Lower lobe of right lung (tissue), 2 donors: ENCODE results near the gene BGN. TPM values are rescaled to one million over a fixed set of nuclear protein-coding genes. Genes with fewer than 3 reads are reported as not detected.

ENCODE experiments used
- ATAC-seq, 2 donors: fragments of 200-7000 bp; cut with Tn5 transposase; one replicate each; pipeline ENCODE4 v1.9.1; 2020 to 2022; ENCODE audit warnings: mild to moderate bottlenecking in 2 of 2, moderate library complexity in 2 of 2
- DNase-seq: peaks from one replicate; pipeline ENCODE4 v3.0.0-alpha.2; 2020
- H3K27ac ChIP-seq: fragments of 200-600 bp; one replicate; pipeline ENCODE4 v1.8.0; 2022
- H3K27me3 ChIP-seq: fragments of 200-600 bp; one replicate; pipeline ENCODE4 v1.8.0; 2022; ENCODE audit warnings: low read depth
- H3K36me3 ChIP-seq: fragments of 200-600 bp; one replicate; pipeline ENCODE4 v1.8.0; 2022; ENCODE audit warnings: mild to moderate bottlenecking
- H3K4me1 ChIP-seq: fragments of 200-600 bp; one replicate; pipeline ENCODE4 v1.8.0; 2022
- H3K4me3 ChIP-seq: fragments of 200-600 bp; one replicate; pipeline ENCODE4 v1.8.0; 2022; ENCODE audit warnings: mild to moderate bottlenecking
- H3K9me3 ChIP-seq: fragments of 200-600 bp; one replicate; pipeline ENCODE4 v1.8.0; 2022
- intact Hi-C: fragments of 100-400 bp; cut with DNase I; formaldehyde crosslinking; loops from one replicate; pipeline ENCODE4 v1.11.0; 2022
- total RNA-seq: library from RNA; stranded (reverse); fragmentation: NEBNext Ultra II Directional; extraction: Animal tissue kit (Norgen Biotek cat#: 25700); gene quantifications from one replicate; pipeline ENCODE4 v1.2.1, GENCODE V29; 2021
- TF ChIP-seq, protein P1 (sequence below): fragments of 200-600 bp; IDR thresholded peaks from one replicate; pipeline ENCODE4 v1.8.0; 2022; ENCODE audit warnings: antibody characterized with exemption, mild to moderate bottlenecking
- donor health status: DM: no; HTN: yes; CAD: no; lungs with severe emphysema.

BGN gene
- total RNA-seq, 1 donor from 2014 or later, result 157 TPM

DNA sequence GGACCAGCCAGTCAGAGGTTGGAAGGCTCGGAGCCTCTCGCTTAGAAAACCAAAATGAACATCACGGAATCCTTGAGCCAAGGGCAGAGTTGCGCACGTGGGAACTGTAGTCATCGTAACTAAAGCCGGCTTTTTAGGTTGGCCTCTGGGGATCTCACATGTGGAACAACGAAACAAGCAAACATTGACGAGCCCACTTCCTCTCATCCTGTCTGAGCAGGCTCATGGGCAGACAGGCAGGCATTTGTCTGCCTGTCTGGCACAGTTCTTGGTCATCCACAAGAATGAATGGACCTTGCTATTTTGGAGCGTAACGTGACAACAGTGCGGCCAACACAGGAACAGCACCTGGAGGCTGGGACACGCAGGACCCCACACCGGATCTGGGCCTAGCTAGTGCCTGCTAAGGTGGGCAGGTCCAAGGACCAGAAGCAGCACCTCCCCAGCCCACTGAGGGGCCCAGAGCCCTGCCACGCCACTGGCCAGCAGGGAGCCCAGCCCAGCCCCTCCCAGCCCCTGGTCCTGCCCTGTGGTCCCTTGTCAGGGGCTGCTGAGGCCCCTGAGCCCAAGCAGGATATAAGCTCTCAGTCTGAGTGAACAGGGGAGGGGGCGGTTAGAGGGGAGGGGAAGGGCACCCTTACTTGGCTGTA is 39.8 kb upstream of the BGN start:
- Histone ChIP-seq H3K27me3 (no peaks in the 10 kb centered on the region), H3K36me3 (peaks cover 11% of the 10 kb centered on the region), H3K4me3 (no peak overlapping the region), H3K4me1 (no peaks in the 10 kb centered on the region), H3K9me3 (no peaks in the 10 kb centered on the region), H3K27ac (no peak overlapping the region)
- DNase-seq (no peak), ATAC-seq (no peak)
- TF ChIP-seq, protein P1, sequence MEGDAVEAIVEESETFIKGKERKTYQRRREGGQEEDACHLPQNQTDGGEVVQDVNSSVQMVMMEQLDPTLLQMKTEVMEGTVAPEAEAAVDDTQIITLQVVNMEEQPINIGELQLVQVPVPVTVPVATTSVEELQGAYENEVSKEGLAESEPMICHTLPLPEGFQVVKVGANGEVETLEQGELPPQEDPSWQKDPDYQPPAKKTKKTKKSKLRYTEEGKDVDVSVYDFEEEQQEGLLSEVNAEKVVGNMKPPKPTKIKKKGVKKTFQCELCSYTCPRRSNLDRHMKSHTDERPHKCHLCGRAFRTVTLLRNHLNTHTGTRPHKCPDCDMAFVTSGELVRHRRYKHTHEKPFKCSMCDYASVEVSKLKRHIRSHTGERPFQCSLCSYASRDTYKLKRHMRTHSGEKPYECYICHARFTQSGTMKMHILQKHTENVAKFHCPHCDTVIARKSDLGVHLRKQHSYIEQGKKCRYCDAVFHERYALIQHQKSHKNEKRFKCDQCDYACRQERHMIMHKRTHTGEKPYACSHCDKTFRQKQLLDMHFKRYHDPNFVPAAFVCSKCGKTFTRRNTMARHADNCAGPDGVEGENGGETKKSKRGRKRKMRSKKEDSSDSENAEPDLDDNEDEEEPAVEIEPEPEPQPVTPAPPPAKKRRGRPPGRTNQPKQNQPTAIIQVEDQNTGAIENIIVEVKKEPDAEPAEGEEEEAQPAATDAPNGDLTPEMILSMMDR, result no peak
- intact Hi-C loops, result no loop called here

DNA sequence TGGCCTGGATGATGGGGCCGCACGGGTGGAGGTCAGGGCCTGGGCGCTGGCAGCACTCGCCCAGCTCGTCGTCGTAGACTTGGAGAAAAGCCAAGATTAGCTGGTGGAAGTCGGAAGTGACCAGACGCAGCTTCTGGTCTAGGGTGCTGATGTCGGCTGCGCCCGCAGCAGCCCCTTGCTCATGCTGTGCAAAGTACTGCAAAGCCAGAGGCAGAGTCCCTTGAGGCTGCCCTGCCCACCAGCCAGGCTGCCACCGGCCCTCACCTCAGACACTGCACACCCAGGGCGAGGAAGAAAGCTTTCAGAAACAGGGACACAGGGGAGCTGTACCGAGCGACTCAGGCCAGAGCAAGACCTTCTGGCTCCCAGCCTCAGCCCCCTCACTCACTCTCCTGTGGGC is 39.2 kb upstream of the BGN start:
- intact Hi-C loops, result no loop called here
- H3K9me3 ChIP-seq, result no peaks in the 10 kb centered on the region
- peaks cover 11% of the 10 kb centered on the region for H3K36me3 ChIP-seq
- H3K27ac ChIP-seq, result no peak overlapping the region
- H3K4me3 ChIP-seq, result no peak overlapping the region
- H3K4me1 ChIP-seq, result no peaks in the 10 kb centered on the region
- ATAC-seq (no peak), DNase-seq (no peak)
- no peaks in the 10 kb centered on the region for H3K27me3 ChIP-seq
- TF ChIP-seq, protein P1, result no peak

DNA sequence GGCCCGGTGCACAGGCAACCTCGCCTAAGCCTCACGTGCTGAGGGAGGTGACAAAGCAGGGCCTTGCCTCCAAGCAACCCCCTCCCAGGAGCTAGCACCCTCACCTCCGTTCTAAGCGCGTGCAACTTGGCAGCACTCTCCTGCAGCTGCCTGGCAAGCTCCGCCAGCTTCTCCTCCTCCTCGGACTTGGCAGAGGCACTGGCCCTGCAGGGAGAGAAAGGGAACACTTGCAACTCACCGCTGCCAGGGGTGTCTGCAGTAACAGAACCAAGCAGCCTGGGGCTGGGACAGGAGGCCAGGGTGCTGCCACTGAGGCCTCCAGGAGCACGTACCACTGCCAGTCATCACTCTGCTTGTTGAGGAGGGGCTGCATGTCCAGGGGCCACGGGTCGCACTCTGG is 38.6 kb upstream of the BGN start:
- Histone ChIP-seq H3K4me1 (no peaks in the 10 kb centered on the region), H3K27ac (no peak overlapping the region), H3K4me3 (no peak overlapping the region), H3K27me3 (no peaks in the 10 kb centered on the region), H3K36me3 (peaks cover 11% of the 10 kb centered on the region), H3K9me3 (no peaks in the 10 kb centered on the region)
- TF ChIP-seq, protein P1, result no peak
- intact Hi-C loops, result no loop called here
- ATAC-seq, result no peak
- no peak for DNase-seq

DNA sequence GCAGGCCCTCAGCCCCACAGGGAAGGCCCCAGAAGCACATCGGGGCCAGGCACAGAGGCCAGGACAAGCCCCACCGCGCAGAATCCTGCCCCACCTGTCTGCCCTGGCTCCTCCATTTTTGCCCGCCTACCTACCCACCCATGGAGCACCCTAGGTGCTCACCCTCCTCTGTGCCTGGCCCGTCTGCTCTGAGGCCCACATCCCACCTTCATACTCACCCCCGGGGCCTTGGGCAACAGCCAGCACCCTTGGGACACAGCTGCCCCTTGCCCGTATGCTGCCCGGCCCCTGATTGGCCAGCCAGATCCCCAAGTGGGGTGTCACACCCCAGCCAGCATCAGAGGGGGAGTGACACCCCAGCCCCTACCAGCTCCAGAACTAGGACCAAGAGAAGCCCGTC is 38.1 kb upstream of the BGN start:
- TF ChIP-seq, protein P1, result no peak
- ATAC-seq, result no peak
- intact Hi-C loops, result no loop called here

DNA sequence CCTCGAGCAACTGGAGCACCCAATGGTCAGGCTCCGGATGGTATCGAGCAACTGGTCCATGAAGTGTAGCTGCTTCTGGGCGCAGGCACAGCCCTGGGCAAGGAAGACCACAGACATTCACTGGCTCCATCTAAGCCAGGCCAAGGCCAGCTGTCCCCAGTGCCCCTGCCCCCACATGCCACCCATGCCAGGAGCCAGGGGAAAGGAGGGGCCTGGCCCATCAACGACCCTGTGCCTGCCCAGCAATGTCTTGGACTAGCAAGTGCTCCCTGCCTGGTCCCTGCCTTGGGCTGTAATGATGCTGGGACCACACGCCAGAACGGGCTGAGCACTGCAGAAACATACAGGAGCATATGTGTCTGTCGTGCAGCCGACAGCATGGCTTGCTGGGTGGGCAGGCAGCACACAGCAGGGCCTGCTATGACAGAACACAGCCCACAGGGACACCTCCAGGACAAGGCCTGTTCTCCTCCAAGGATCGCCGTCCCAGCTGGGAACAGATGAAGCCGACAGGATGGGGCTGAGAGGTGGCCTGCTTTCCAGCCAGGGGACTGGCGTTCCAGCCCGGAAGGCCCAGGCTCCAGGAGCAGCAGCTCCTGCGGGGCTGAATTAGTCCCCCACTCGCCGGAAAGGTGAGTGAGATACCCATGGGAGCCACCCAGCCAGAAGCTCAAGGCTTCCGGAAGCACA is 37.5 kb upstream of the BGN start:
- H3K27ac ChIP-seq, result no peak overlapping the region
- DNase-seq, result no peak
- no peak for ATAC-seq
- TF ChIP-seq, protein P1, result no peak
- no peaks in the 10 kb centered on the region for H3K4me1 ChIP-seq
- H3K27me3 ChIP-seq, result no peaks in the 10 kb centered on the region
- H3K36me3 ChIP-seq, result peaks cover 11% of the 10 kb centered on the region
- intact Hi-C loops, result no loop called here
- H3K9me3 ChIP-seq, result no peaks in the 10 kb centered on the region
- H3K4me3 ChIP-seq, result no peak overlapping the region

More for the DNA sequence above, 38.1 kb upstream of the BGN start:
- no peaks in the 10 kb centered on the region for H3K9me3 ChIP-seq
- peaks cover 11% of the 10 kb centered on the region for H3K36me3 ChIP-seq
- H3K27ac ChIP-seq, result no peak overlapping the region
- no peak for DNase-seq
- H3K27me3 ChIP-seq, result no peaks in the 10 kb centered on the region
- no peaks in the 10 kb centered on the region for H3K4me1 ChIP-seq
- H3K4me3 ChIP-seq, result no peak overlapping the region
